Fibroblast of skin of back (primary cell): ENCODE results near the gene C10orf62.
"Not testable (repeated sequence)": the region's sequence is repeated elsewhere in the genome, so short reads cannot be mapped to it uniquely, and the experiment has no call there.

Experiments used
- DNase-seq: peaks from one replicate; pipeline ENCODE4 v3.0.0-alpha.2; 2013

C10orf62 gene

DNA sequence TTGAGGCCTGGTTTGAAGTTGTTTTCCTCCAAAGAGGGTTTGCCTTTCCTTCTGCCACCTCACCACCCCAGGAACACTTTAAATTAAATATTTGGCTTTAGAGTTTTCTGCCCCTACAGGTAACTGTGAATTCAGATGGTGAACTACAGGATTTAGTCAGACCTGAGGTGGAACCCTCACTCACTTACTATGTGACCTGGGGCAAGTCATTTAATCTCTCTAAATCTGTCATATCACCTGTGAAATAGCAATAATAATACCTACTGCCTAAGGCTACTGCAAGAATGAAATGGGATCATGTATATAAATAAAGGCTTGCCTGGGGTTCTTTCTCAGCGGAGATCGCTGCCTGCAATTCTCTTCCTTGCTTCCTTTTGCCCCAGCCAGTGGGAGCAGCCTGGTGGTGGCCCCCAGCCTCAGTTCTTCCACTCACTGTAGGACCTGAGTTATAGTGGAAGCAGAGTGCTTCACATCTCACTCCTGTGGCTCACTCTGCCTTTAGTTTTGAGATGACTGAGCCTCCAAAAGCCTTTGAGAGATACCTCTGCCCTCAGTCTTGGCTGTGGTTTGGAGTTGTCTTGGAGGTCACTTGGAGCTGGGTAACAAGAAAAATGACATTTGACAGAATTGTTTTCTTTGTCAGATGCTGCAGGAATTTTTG, 23.1 kb upstream of the C10orf62 start:
- no peak for DNase-seq

DNA sequence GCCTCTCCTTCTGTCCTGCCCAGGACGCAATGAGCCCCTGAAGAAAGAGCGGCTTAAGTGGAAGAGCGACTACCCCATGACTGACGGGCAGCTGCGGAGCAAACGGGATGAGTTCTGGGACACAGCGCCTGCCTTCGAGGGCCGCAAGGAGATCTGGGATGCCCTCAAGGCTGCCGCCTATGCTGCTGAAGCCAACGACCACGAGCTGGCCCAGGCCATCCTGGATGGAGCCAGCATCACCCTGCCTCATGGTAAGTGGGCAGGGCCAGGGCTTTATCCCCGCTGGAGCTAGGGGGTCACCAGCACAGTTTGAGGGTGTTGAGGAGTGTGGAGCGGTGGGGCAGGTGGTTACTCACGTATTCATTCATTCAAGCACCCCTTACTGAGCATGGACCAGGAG, 21.6 kb upstream of the C10orf62 start:
- no peak for DNase-seq

- no peak for DNase-seq
These were observed 19.3 kb upstream of the C10orf62 start for GRCh38 chr10:97570146-97570788.

DNA sequence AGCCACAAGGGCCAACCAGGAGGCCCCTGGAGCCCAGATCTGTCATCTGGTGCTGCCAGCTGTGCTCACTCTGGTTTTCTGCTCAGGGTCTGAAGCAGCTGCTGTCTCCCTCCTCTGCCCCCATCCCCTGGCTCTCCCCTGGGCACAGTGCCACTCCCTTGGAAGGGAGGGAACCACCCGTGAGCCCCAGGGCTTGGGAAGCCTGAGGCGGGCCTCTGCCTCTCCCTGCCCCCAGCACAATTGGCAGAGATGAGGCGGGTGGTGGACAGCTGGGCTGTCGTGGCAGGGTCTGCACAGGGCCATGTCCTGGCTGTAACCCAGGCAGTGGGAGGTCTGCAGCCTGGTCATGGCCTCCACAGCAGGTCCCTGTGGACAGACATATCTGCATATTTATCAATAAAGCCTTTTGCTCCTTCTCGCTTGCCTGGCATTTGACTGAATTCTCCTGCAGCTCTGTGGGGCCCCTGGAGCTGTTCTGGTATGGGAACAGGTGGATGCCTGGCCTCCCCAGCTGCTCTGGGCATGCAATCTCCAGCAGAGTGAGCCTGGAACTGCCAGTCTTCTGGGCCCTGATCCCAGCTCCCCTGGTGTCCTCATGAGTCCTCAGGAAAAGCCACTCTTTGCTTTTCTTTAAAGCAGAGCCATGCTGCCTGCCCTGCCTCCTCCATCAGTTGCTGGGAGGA, 18.6 kb upstream of the C10orf62 start:
- DNase-seq = no peak

DNA sequence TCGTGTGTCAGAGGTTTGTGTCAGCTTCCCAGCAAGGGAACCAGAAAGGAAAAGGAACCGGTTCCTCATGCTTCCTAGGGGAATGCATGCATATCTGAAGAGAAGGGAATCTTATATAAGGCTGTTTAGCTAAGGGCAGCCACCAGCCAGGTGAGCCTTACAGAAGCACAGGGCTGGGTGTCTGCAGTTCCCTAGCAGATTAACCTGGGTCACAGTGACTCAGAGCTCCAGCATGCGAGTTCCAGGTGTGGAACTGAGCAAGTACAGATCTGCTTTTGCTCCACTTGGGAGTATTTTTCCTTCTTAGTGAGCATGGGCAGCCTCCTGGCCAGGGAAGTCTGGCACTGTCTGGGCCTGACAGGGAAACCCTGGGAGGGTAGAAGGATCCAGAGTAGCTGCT, 17.9 kb upstream of the C10orf62 start:
- no peak for DNase-seq

GRCh38 chr10:97572214-97572989, 17.1 kb upstream of the C10orf62 start, which contains the start of gene ANKRD2:
Gene ANKRD2, plus strand, starts transcription at chr10:97572779. Its CDS starts 10 bp downstream, at chr10:97572789.
- DNase-seq = peak; percentile 74

DNA sequence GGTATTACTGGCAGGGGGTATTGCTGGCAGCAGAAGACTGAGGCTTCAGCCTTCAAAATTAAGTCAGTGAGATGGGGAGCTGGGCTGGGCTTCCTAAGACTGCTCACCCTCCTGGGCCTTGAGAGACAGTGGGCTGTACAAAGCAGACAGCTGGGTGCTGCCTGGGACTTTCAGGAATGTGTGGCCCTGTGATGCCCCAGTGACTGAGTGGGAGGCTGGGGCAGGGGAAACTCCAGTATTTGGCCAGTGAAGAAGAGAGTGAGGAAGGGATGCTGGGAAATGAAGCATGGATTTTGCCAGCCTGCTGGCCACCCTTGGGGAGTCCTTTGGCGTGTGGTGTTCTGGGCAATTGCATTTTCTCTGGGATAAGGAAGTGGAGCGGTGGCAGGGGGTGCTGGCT, 16.5 kb upstream of the C10orf62 start:
- DNase-seq = peak; percentile 33

GRCh38 chr10:97573672-97574071, 15.8 kb upstream of the C10orf62 start:
- no peak for DNase-seq

- peak; percentile 92 for DNase-seq
These were observed 15.0 kb upstream of the C10orf62 start for GRCh38 chr10:97574374-97575126.

DNA sequence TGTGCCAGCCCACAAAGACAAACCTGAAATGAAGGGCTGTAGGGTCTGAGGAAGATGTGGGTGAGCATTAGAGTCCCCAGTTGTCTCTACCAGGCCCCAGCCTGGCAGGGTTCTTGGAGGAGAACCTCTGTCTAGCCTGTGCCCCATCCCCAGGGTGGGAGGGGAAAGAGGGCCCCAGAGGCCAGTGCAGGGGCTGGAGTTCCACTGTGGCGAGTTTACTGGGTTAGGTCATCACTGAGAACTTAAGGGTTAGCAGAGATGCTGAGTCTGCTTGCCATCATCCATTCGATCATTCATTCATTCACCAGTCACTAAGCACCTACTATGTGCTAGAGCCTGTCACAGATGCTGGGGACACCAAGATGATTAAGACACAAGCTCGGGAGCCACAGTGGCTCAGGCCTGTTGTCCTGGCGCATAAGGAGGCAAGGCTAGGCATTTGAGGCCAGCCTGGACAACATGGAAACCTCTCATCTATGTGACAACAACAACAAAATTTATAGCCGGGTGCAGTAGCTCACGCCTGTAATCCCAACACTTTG, 14.3 kb upstream of the C10orf62 start:
- DNase-seq = peak; percentile 44

DNA sequence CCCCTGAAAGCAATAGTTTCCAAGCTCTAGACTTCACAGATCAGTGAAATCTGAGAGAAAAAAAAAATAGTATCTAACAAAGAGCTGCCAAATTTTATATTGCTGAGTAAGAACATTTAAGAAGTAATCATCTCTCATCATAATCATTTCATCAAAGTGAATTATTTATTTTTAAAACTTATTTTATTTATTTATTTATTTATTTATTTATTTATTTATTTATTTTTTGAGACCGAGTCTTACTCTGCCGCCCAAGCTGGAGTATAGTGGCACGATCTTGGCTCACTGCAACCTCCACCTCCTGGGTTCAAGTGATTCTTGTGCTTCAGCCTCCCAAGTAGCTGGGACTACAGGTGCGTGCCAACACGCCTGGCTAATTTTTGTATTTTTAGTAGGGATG, 13.0 kb upstream of the C10orf62 start:
- not testable (repeated sequence) for DNase-seq

DNA sequence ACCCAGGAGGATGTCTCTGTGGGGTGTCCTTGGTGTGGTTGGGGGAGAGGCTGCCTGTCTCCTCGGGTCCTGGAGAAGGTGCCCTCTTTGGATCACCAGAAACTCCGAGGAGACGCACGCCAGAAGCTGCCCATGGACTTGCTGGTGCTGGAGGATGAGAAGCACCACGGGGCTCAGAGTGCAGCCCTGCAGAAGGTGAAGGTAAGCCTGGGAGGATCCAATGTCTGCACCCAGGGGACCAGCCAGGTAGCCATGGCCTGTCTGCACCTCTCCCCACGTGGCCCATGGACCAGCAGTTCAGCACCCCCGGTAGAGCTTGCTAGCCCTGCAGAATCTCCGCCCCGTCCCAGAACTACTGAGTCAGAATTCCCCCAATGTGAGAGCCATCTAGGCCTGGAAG, 11.8 kb upstream of the C10orf62 start:
- DNase-seq = no peak

DNA sequence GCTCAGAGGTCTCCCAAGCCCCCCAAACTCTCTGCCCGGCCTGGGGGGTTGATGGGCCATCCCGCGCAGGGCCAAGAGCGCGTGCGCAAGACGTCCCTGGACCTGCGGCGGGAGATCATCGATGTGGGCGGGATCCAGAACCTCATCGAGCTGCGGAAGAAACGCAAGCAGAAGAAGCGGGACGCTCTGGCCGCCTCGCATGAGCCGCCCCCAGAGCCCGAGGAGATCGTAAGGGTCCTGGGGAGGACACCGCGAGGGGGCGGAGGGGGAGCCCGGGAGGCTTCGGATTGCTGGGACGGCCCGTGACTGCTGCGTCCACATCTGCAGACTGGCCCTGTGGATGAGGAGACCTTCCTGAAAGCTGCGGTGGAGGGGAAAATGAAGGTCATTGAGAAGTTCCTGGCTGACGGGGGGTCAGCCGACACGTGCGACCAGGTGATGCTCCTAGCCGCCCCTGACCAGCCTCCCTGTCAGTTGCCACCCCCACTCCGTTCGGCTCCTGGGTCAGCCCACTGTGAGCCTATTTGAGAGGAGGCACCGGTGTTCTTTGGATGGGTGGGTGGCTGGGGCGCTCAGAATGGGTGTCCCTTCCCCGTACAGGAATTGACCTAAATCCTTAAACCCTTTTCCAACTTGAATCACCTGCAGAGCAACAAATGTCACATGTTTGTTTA, 11.2 kb upstream of the C10orf62 start:
- no peak for DNase-seq

DNA sequence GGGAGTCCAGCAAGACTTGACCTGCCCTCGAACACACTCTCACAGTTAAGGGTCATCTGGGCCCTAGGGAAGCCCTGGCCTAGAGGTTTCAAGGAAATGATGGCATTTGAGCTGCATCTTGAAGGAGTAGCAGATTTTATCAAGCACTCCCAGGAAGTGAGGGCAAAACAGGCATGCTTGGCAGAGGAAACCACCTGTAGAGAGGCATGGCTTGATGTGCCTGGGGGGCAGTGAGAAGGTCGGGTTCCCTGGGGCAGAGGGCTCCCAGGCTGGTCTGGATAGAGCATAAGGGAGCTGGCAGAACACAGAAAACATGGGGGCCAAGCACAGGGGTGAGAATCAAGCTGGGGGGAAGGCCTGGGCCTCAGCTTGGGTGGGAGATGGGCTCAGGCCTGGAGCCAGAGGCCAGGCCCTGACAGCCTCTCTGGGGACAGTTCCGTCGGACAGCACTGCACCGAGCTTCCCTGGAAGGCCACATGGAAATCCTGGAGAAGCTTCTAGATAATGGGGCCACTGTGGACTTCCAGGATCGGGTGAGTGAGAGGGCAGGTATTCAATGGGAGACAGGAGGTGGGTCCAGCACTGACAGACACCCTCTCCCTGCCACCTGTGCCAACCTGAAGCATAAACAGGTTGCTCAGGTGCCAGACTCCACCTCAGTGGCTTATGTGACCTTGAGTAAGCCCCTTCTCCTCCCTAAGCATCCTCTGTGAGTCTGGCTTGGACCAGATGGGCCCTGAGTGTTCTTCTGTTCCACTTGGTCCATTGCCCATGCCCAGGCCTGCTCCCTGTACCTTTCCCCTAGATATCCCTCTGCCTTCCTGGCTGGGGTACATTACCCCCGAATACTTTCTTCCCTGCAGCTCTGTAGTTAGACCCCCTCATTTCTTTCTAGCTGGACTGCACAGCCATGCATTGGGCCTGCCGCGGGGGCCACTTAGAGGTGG, 8.8 kb upstream of the C10orf62 start:
- DNase-seq = no peak

GRCh38 chr10:97582169-97582568, 7.4 kb upstream of the C10orf62 start:
- no peak for DNase-seq

GRCh38 chr10:97583476-97583875, 6.0 kb upstream of the C10orf62 start:
- no peak for DNase-seq

DNA sequence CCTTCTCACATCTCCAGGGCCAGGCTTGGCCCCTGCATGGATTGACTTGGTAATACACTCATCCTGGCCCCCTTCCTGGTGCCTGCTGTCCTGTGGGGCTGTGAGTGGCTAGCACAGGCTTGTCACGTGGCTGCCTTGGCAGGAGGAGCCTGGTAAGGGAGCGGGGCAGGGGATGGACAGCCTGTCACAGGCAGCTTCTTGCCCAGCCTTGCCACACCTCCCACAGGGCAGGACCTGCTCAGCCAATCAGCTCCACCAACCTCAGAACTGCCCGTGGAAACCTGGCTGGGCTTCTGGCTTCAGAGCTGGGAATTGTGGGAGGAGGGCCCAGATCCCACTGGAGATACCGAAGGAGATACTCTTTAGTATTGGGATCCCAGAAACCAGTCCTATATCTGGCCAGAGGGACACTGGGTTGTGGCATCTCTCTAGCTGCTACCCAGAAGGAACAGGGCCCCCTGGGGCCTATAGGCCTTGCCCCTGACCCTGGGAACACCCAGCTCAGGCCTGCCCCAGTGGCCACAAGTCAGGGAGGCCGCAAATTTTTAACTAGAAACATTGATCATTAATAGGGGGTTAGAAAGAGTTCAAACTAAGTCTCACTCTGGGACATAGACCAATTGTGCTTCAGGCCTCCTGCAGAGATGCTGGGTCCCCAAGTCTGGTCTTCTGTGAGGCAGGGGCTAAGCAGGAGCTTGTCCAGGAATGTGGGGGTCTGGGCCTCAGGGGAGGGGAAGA, 5.3 kb upstream of the C10orf62 start, which contains the start of gene HOGA1:
TSS of gene HOGA1 (plus strand) at position 330 of the 738 bp plus-strand sequence. CDS start at position 645, 315 bp downstream.
- DNase-seq = peak; percentile 70

DNA sequence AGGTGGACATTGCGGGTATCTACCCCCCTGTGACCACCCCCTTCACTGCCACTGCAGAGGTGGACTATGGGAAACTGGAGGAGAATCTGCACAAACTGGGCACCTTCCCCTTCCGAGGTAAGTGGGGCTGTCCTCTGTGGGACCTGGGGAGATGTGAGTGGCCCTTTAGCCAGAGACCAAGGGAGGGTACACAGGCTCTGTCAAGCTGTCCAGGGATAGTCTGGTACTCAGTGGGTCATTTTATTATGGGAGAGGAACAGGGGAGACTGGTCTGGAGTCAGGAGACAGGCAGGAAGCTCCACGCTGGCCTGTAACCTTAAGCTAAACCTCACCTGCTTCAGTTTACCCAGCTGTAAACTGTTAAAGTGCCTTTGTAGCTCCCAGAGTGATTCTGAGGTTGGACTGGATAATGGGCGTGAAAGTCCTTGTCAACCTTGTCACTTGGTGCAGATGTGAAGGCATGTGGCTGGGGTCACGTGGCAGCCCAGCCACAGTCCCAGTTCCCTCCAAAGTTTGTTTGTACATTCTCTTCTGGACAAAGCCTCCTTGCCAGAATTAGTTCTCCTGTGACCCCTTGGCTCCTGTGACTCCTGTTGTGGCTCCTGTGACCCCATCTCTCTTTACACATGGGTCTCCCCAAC, 4.6 kb upstream of the C10orf62 start:
- no peak for DNase-seq

DNA sequence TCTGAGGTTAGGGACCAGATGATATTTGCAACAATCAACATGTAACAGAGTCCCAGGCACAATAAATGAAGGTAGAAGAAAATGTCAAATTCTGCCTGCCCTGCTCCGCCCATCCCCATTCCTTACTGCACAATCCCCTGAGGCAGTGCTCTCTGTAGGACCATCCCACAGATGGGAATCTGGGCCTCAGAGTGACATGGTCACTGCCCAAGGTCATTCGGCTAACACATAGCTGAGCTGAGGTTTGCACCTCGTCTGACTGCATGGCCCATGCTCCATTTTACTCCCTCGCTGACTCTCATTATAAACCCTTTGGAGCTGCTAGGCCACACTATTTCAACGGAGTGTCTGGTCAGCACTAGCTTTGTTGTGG, 4.1 kb upstream of the C10orf62 start:
- no peak for DNase-seq
